SK-N-SH treated with all-trans-retinoic acid at 6 μM for 48 hours (cell line): ENCODE results near the gene GSS.

Experiments used
- ATAC-seq: fragments of 200-7000 bp; cut with Tn5 transposase; 3 replicates; pipeline ENCODE4 v1.9.1; 2020; ENCODE audit warnings: mild to moderate bottlenecking, moderate library complexity
- ARNTL ChIP-seq: fragments of 450-650 bp; formaldehyde crosslinking; IDR thresholded peaks from 2 replicates; pipeline ENCODE4 v1.5.0; 2020; ENCODE audit warnings: low read depth, mild to moderate bottlenecking, moderate library complexity, borderline replicate concordance
- BACH2 ChIP-seq: fragments of 250-450 bp; sonication (Bioruptor Pico); IDR thresholded peaks from 2 replicates; pipeline ENCODE4 v1.9.0; 2021; ENCODE audit warnings: mild to moderate bottlenecking, borderline replicate concordance
- CSDC2 ChIP-seq: fragments of 250-450 bp; sonication (Bioruptor Pico); IDR thresholded peaks from 2 replicates; pipeline ENCODE4 v1.5.0; 2020; ENCODE audit warnings: mild to moderate bottlenecking, moderate library complexity
- CSRNP3 ChIP-seq: fragments of 250-450 bp; sonication (Bioruptor Pico); IDR thresholded peaks from 2 replicates; pipeline ENCODE4 v1.5.1; 2021; ENCODE audit warnings: mild to moderate bottlenecking, moderate library complexity
- ESRRG ChIP-seq: fragments of 250-450 bp; sonication (Bioruptor Pico); IDR thresholded peaks from 2 replicates; pipeline ENCODE4 v1.6.1; 2021; ENCODE audit warnings: mild to moderate bottlenecking
- ISL1 ChIP-seq: fragments of 250-450 bp; sonication (Bioruptor Pico); IDR thresholded peaks from 2 replicates; pipeline ENCODE4 v2.1.2; 2022; ENCODE audit warnings: mild to moderate bottlenecking, moderate library complexity
- OSR1 ChIP-seq: fragments of 250-450 bp; sonication (Bioruptor Pico); IDR thresholded peaks from 2 replicates; pipeline ENCODE4 v1.8.0; 2022; ENCODE audit warnings: moderate library complexity, mild to moderate bottlenecking, inconsistent platforms
- PATZ1 ChIP-seq: fragments of 250-450 bp; sonication (Bioruptor Pico); IDR thresholded peaks from 2 replicates; pipeline ENCODE4 v1.8.0; 2020; ENCODE audit warnings: mild to moderate bottlenecking, moderate library complexity, borderline replicate concordance
- POU6F1 ChIP-seq: fragments of 250-450 bp; sonication (Bioruptor Pico); IDR thresholded peaks from 2 replicates; pipeline ENCODE4 v1.8.0; 2021; ENCODE audit warnings: low read depth, mild to moderate bottlenecking, moderate library complexity, borderline replicate concordance
- PPARA ChIP-seq: fragments of 250-450 bp; sonication (Bioruptor Pico); IDR thresholded peaks from 2 replicates; pipeline ENCODE4 v1.5.0; 2020; ENCODE audit warnings: mild to moderate bottlenecking, borderline replicate concordance
- RARB ChIP-seq: fragments of 250-450 bp; sonication (Bioruptor Pico); IDR thresholded peaks from 2 replicates; pipeline ENCODE4 v1.8.0; 2021; ENCODE audit warnings: mild to moderate bottlenecking, moderate library complexity
- SNAI2 ChIP-seq: fragments of 250-450 bp; sonication (Bioruptor Pico); IDR thresholded peaks from 2 replicates; pipeline ENCODE4 v1.5.0; 2020; ENCODE audit warnings: mild to moderate bottlenecking, moderate library complexity
- TCF4 ChIP-seq: fragments of 250-450 bp; sonication (Bioruptor Pico); IDR thresholded peaks from 2 replicates; pipeline ENCODE4 v1.8.0; 2021; ENCODE audit warnings: mild to moderate bottlenecking, moderate library complexity, borderline replicate concordance
- TOX ChIP-seq: fragments of 250-450 bp; sonication (Bioruptor Pico); IDR thresholded peaks from 2 replicates; pipeline ENCODE4 v1.8.0; 2021; ENCODE audit warnings: mild to moderate bottlenecking, moderate library complexity, borderline replicate concordance
- ZC3H10 ChIP-seq: fragments of 250-450 bp; sonication (Bioruptor Pico); IDR thresholded peaks from 2 replicates; pipeline ENCODE4 v1.5.1; 2021; ENCODE audit warnings: mild to moderate bottlenecking, moderate library complexity
- ZFP3 ChIP-seq: fragments of 250-450 bp; sonication (Bioruptor Pico); IDR thresholded peaks from 2 replicates; pipeline ENCODE4 v1.5.0; 2020; ENCODE audit warnings: mild to moderate bottlenecking, moderate library complexity
- ZFP30 ChIP-seq: fragments of 450-650 bp; formaldehyde crosslinking; IDR thresholded peaks from 2 replicates; pipeline ENCODE4 v1.5.0; 2022; ENCODE audit warnings: mild to moderate bottlenecking, moderate library complexity
- ZNF565 ChIP-seq: fragments of 450-650 bp; formaldehyde crosslinking; conservative IDR thresholded peaks from 2 replicates; pipeline ENCODE4 v1.5.0; 2020; ENCODE audit warnings: low read depth, mild to moderate bottlenecking, moderate library complexity
- ZNF70 ChIP-seq: fragments of 450-650 bp; formaldehyde crosslinking; IDR thresholded peaks from 2 replicates; pipeline ENCODE4 v1.5.0; 2020; ENCODE audit warnings: mild to moderate bottlenecking, moderate library complexity
- ZNF8 ChIP-seq: fragments of 450-650 bp; formaldehyde crosslinking; IDR thresholded peaks from 2 replicates; pipeline ENCODE4 v1.5.0; 2020; ENCODE audit warnings: mild to moderate bottlenecking, moderate library complexity
- TF ChIP-seq, protein P1 (sequence below): fragments of 250-450 bp; sonication (Bioruptor Pico); IDR thresholded peaks from 2 replicates; pipeline ENCODE4 v1.5.0; 2020; ENCODE audit warnings: mild to moderate bottlenecking, moderate library complexity

Gene GSS

GRCh38 chr20:34927736-34928135, 27.9 kb downstream of the GSS start:
- no peak for TF ChIP-seq PPARA (CRISPR knock-in tag)
- TF ChIP-seq POU6F1, result no peak
- TF ChIP-seq ZC3H10 (CRISPR knock-in tag), result no peak
- no peak for TF ChIP-seq ISL1 (CRISPR knock-in tag)
- TF ChIP-seq ZFP3 (CRISPR knock-in tag), result no peak
- TF ChIP-seq TOX (CRISPR knock-in tag), result no peak
- TF ChIP-seq ZNF565, result no peak
- no peak for TF ChIP-seq SNAI2 (CRISPR knock-in tag)
- TF ChIP-seq RARB (CRISPR knock-in tag), result no peak
- no peak for TF ChIP-seq ESRRG (CRISPR knock-in tag)
- no peak for TF ChIP-seq BACH2 (CRISPR knock-in tag)
- TF ChIP-seq ZNF70 (CRISPR knock-in tag), result no peak
- TF ChIP-seq PATZ1, result no peak
- no peak for TF ChIP-seq ZNF8 (CRISPR knock-in tag)
- TF ChIP-seq, all 23 proteins: peak for 0
- ATAC-seq, result no peak

DNA sequence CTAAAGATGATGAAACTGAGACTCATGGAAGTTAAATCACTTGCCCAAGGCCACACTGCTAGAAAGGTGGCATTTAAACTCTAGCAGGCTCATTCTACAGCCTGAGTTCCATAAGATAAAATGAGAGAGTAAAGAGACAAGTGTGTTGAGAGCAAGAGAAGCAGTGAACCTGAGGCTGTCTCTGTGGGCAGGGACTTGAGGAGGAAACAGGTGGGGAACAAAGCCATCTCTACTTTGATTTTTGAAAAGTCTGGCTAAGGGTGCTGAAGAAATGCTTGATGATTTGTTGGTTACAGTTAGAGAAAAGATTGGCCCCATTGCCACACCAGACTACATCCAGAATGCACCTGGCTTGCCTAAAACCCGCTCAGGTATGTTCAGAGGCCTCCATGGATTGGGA, 29.0 kb downstream of the GSS start:
- ATAC-seq, result no peak
- TF ChIP-seq PATZ1, result no peak
- no peak for TF ChIP-seq RARB (CRISPR knock-in tag)
- TF ChIP-seq TOX (CRISPR knock-in tag), result no peak
- TF ChIP-seq PPARA (CRISPR knock-in tag), result no peak
- no peak for TF ChIP-seq ZC3H10 (CRISPR knock-in tag)
- TF ChIP-seq ARNTL, result no peak
- TF ChIP-seq OSR1, result no peak
- TF ChIP-seq ZNF565, result no peak
- no peak for TF ChIP-seq TCF4 (CRISPR knock-in tag)
- TF ChIP-seq POU6F1, result no peak
- TF ChIP-seq ISL1 (CRISPR knock-in tag), result no peak
- TF ChIP-seq SNAI2 (CRISPR knock-in tag), result no peak

GRCh38 chr20:34925981-34926380, 29.6 kb downstream of the GSS start:
- no peak for ATAC-seq
- no peak for TF ChIP-seq CSRNP3 (CRISPR knock-in tag)
- no peak for TF ChIP-seq ZNF70 (CRISPR knock-in tag)
- TF ChIP-seq BACH2 (CRISPR knock-in tag), result no peak
- no peak for TF ChIP-seq CSDC2 (CRISPR knock-in tag)
- TF ChIP-seq SNAI2 (CRISPR knock-in tag), result no peak
- no peak for TF ChIP-seq ARNTL
- TF ChIP-seq PPARA (CRISPR knock-in tag), result no peak
- no peak for TF ChIP-seq ESRRG (CRISPR knock-in tag)
- TF ChIP-seq ZFP3 (CRISPR knock-in tag), result no peak
- TF ChIP-seq, protein P1, sequence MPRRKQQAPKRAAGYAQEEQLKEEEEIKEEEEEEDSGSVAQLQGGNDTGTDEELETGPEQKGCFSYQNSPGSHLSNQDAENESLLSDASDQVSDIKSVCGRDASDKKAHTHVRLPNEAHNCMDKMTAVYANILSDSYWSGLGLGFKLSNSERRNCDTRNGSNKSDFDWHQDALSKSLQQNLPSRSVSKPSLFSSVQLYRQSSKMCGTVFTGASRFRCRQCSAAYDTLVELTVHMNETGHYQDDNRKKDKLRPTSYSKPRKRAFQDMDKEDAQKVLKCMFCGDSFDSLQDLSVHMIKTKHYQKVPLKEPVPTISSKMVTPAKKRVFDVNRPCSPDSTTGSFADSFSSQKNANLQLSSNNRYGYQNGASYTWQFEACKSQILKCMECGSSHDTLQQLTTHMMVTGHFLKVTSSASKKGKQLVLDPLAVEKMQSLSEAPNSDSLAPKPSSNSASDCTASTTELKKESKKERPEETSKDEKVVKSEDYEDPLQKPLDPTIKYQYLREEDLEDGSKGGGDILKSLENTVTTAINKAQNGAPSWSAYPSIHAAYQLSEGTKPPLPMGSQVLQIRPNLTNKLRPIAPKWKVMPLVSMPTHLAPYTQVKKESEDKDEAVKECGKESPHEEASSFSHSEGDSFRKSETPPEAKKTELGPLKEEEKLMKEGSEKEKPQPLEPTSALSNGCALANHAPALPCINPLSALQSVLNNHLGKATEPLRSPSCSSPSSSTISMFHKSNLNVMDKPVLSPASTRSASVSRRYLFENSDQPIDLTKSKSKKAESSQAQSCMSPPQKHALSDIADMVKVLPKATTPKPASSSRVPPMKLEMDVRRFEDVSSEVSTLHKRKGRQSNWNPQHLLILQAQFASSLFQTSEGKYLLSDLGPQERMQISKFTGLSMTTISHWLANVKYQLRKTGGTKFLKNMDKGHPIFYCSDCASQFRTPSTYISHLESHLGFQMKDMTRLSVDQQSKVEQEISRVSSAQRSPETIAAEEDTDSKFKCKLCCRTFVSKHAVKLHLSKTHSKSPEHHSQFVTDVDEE (CRISPR knock-in tag), result no peak
- TF ChIP-seq ZC3H10 (CRISPR knock-in tag), result no peak
- no peak for TF ChIP-seq POU6F1
- no peak for TF ChIP-seq PATZ1
- no peak for TF ChIP-seq ZNF8 (CRISPR knock-in tag)
- no peak for TF ChIP-seq ZFP30
- no peak for TF ChIP-seq RARB (CRISPR knock-in tag)
- no peak for TF ChIP-seq TCF4 (CRISPR knock-in tag)
- no peak for TF ChIP-seq ISL1 (CRISPR knock-in tag)
